HG02885 (cell line): ENCODE measurements around the gene HIBADH.

Source experiments
- ATAC-seq: cut with Tn5 transposase; IDR thresholded peaks from one replicate; pipeline ENCODE4 v1.9.1; 2021; ENCODE audit warnings: mild to moderate bottlenecking; ENCODE audit not compliant: unreplicated experiment, poor library complexity

HIBADH gene

GRCh38 chr7:27555670-27556069, 107.0 kb downstream of the HIBADH start:
- ATAC-seq: no peak

GRCh38 chr7:27554826-27555225, 107.9 kb downstream of the HIBADH start:
- ATAC-seq: no peak

- ATAC-seq: no peak
Observed at GRCh38 chr7:27553273-27553672, 109.4 kb downstream of the HIBADH start.

- ATAC-seq: no peak
Observed at GRCh38 chr7:27551803-27552400, 110.8 kb downstream of the HIBADH start.

GRCh38 chr7:27549606-27550005, 113.1 kb downstream of the HIBADH start:
- no peak for ATAC-seq

GRCh38 chr7:27548304-27548703, 114.4 kb downstream of the HIBADH start:
- ATAC-seq: no peak

GRCh38 chr7:27547401-27547800, 115.3 kb downstream of the HIBADH start:
- no peak for ATAC-seq

- no peak for ATAC-seq
Observed at GRCh38 chr7:27546610-27547009, 116.1 kb downstream of the HIBADH start.

GRCh38 chr7:27535795-27536194, 126.9 kb downstream of the HIBADH start:
- no peak for ATAC-seq

- ATAC-seq: no peak
Observed at GRCh38 chr7:27533652-27534081, 129.0 kb downstream of the HIBADH start.

- no peak for ATAC-seq
Observed at GRCh38 chr7:27532314-27532713, 130.4 kb downstream of the HIBADH start.

GRCh38 chr7:27527348-27527714, 135.4 kb downstream of the HIBADH start:
- ATAC-seq: no peak

GRCh38 chr7:27526611-27527347, 135.9 kb downstream of the HIBADH start:
- ATAC-seq: no peak

- no peak for ATAC-seq
Observed at GRCh38 chr7:27526131-27526530, 136.6 kb downstream of the HIBADH start.

- ATAC-seq: no peak
Observed at GRCh38 chr7:27523321-27523720, 139.4 kb downstream of the HIBADH start.

GRCh38 chr7:27522566-27522965, 140.1 kb downstream of the HIBADH start:
- no peak for ATAC-seq

GRCh38 chr7:27520815-27521790, 141.6 kb downstream of the HIBADH start:
- no peak for ATAC-seq

GRCh38 chr7:27519793-27520469, 142.8 kb downstream of the HIBADH start:
- ATAC-seq: no peak

- ATAC-seq: no peak
Observed at GRCh38 chr7:27518561-27519350, 143.9 kb downstream of the HIBADH start.

- ATAC-seq: no peak
Observed at GRCh38 chr7:27516421-27516820, 146.3 kb downstream of the HIBADH start.
